Bone marrow (tissue), 2 donors: ENCODE measurements around the gene SLITRK5.

Experiments used
- DNase-seq, 2 donors: peaks; one replicate each; lab custom pipeline; 2025; lab: John Stamatoyannopoulos, UW

The SLITRK5 gene

DNA sequence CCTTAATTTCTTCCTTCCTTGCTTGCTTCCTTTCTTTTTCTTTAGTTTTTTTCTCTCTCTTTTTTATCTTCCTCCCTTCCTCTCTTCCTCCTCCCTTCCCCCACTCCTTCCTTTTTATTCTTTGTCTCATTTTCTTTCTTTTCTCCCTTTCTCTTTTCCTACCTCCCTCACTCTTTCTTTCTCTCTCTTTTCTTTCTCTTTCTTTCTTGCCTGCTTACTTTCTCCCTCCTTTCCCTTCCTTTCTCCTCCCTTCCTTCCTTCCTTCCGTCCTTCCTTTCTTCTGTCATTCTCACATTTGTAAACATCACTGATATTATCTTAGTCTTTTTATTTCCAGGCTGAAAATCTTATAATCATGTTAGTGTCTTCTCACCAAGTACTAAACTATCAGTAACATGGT is 38.8 kb downstream of the SLITRK5 start:
- no peak for DNase-seq

GRCh38 chr13:87712012-87712411 is 40.8 kb downstream of the SLITRK5 start:
- no peak for DNase-seq
